T-helper 22 cell (primary cell): ENCODE data around the gene MAPRE2.
"Not testable (repeated sequence)": the region's sequence is repeated elsewhere in the genome, so short reads cannot be mapped to it uniquely, and the experiment has no call there.

ENCODE experiments used
- DNase-seq: peaks from one replicate; pipeline ENCODE4 v3.0.0-alpha.2; 2020; ENCODE audit warnings: low read depth

Gene MAPRE2

DNA sequence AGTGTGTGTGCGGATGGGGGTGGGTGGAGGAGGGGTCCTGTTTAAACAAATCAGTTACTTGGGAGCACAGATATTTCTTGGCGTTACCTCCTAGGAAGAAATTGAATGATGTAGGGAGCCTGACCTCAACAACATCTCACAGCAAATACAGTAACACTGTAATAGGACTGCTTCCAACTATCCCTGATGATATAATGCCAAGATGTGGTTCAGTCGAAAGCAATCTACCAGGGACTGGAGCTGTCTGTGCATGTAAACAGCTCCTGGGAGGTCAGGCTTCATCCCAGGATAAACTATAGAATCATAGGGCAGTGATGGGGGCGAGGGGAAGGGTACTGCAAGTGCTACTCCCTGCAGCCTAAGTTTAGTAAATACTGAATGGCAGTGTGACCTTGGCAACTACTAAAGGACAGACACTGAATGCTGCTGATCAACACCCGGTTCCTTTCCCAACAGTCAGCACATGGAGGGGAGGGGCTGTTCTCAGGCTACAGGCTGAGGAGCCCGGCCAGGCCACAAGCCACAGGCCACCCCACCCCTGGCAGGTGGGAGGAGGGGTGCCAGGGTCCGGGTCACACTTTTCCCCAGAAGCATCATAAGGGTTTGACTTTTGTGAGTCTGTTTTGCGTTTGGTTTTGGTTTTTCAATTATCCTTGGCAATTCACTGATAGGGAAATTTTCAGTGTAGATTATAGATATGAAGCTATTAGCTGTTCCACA is 114.3 kb downstream of the MAPRE2 start:
- DNase-seq, result no peak

DNA sequence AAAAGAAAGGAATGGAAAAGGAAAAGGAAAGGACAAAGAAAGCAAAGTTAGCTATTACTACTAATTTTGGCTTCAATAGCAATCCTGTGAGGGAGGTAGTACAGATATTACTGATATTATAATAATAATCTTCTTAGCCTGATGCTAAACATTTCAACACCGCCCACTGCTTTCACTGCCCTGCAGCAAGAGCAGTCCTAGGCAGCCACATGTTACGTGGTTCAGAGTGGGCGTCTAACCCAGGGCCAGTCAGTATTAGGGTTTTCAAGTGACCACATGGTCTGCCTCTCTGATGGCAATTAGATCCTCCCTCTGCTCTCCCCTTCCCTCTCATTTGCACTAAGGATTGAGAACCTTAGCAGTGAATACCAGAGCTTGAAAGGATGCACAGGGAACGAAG is 116.0 kb downstream of the MAPRE2 start:
- no peak for DNase-seq

DNA sequence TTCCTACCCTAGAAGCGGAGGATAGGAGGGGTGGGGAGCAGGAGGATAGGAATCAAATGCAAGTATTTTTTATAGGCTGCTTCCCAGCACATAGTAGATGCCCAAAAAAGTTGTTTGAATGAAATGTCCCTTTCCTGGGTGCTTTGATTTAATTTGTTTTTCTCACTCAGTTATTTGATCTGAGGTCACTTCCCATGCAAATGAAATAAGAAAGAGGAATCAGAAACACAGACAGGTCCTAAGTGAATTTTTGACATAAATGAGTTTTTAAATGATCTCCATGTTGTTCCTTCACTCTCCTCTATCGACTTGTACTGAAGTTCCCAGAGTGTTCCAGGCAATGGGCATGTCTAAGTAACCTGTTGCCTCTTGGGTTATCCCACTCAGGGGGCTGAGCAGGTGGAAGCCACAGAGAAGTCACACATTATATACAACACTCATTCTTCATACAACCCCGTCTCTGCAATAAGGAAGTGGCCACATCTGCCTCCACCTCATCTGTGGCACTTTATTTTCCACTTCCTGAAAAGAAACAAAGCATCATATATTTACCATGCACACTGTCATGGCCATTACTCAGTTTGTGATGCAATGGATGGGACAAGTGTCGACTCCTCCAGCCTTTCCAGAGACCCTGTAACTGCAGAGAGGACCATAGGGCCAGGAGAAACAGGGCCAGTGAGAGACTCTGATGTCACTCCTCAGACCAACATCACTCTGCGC is 117.7 kb downstream of the MAPRE2 start:
- DNase-seq, result no peak

DNA sequence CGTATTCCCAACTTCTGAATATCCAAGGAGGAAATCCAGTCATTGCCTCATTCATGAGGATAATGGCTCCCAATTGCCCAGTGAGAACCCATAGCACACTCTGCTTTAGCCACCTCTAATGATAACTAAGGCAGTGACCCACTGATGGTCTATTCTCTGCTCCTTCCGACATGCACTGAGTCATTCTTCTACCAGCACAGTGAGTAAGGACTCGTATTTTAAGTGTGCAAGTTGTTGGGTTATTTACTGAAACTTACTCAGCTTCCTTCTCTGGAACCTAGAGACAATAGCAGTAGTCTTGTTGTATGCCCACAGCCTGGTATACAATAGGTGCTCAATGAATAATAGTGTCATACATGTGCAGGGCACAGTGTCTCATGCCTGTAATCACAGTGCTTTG is 118.6 kb downstream of the MAPRE2 start:
- DNase-seq, result no peak

DNA sequence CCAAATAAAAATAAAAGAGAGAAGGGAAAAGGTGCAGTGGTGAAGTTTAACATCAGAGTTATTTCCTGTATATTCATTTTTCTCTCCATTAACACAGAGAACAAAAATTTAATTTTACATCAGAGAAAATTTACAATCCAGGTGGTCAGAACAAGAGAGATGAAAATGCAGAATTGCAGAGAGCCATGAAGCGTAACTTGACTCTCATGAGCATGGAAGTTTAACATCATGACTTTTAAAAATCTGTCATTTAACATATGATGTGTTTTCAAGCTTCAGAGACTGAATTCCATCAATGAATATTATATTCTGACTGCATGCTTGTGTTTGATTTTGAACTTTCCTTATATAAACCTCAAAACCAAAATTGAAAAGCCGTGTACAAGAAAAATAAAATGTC is 120.3 kb downstream of the MAPRE2 start:
- DNase-seq, result no peak

DNA sequence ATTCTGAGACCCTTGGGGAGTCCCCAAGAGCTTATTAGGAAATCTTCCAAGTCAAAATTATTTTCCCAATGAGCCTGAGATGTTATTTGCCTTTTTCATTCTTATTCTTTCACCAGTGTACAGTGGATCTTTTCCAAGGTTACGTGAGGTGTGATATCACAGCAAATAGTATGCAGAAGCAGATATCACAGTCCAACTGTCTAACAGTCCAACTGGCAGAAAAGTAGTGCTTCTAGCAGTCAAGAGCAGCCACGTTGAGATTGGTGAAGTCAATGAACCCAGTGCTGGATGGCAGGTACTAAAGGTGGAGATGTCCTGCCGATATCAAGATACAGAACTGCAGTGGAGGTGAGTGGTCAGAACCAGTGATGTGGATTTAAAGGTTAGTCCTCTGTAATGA is 120.7 kb downstream of the MAPRE2 start:
- no peak for DNase-seq

DNA sequence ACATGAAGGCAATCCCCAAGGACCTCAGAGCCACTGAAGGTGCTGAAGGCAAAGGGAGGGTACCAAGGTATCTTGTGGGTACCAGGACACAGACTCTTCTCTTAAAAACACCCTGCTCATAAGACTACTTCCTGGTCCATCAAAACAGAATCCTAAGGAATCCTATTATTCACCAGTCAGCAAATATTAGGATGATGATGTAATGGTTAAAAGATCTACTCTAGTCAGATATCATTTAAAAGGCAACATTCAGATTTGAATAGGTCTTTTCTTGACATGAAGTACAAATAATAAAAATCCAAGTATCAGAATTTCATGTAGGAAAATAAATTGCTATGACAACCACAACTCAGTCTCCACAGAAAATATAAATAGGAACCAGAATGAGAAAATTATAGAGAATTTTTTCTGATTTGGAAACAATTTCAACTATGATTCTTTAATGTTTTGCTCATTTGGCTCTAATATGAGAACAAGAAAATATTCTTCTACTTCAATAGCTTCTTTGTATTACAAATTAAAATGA is 121.9 kb downstream of the MAPRE2 start:
- DNase-seq, result no peak

DNA sequence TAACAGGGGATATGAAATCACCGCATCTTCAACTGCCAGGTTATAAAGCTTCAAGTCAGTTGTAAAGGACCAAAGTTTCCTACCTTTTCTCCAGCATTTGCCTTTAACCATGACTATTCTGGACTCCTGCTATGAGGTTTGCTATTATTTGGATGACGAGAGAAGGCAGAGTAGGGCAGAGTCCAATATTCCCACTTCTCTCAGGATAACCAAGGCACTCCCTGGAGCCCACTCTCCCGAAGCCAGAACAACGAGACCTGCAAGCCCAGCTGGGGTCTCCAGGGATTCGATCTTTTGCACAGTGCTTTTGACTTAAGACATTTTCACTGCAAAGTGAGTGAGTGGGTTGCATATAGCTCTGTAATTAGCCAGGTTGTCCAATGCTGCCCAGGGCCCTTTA is 122.5 kb downstream of the MAPRE2 start:
- no peak for DNase-seq

DNA sequence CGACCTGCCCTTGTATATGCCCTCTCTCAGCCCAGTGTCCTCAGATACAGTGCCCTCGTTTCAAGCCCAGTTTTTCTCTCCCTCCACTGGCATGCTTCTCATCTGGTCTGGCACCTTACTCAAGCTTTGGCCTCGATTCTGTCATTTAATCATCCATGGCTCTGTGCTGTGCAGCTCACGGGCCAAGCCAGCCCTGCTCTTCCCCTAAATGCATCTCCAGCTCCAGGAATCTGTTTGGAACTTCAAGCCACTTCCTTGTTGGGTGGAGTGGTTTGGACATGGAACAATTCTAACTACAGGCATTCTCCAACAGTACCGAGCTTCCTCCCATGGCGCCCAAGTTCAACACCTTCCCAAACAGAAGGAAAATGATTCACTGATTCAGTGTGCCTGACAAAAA is 122.9 kb downstream of the MAPRE2 start:
- DNase-seq, result no peak

DNA sequence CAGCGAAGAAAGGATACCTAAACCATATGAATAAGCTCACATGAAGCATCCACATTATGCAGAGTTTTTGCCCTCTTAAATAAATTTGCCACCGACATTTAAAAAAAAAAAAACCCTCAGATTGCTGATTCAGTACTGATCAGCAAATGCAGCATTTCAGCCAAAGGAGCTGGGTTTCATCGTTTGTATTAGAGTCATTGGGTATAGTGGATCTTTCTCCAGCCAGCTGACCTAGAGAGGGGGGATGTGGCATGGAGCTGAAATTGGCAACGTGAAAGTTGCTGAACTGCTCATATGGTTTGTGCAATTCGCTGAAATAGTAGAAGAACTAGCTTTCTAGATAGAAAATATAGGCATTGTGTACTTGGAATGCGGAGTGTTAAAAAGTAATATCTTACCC is 126.1 kb downstream of the MAPRE2 start:
- no peak for DNase-seq

DNA sequence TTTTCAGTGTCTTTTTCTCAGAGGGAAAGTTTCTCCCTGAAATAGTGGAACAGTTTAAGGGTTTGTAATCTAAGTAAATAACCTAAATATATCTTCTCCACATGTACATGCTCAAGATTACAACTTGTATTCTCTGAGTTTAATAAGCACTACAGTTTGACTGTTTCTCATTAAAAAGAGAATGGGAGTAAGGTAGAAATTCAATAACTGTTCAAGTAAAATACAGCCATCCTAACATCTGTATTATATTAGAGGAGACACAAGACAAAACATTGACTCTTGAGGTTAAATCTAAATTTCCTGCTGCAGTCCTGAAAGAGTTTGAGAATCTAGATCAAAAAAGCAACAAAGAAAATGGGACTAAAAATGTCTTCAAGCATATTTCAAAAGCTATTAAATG is 126.6 kb downstream of the MAPRE2 start:
- DNase-seq, result no peak

DNA sequence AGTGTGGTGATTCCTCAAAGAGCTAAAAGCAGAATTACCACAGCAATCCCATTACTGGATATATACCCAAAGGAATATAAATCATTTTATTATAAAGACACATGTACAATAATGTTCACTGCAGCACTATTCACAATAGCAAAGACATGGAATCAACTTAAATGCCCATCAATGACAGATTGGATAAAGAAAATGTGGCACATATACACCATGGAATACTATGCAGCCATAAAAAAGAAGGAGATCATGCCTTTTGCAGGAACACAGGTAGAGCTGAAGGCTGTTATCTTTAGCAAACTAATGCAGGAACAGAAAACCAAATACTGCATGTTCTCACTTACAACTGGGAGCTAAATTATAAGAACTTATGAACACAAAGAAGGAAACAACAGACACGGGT is 129.1 kb downstream of the MAPRE2 start:
- not testable (repeated sequence) for DNase-seq

DNA sequence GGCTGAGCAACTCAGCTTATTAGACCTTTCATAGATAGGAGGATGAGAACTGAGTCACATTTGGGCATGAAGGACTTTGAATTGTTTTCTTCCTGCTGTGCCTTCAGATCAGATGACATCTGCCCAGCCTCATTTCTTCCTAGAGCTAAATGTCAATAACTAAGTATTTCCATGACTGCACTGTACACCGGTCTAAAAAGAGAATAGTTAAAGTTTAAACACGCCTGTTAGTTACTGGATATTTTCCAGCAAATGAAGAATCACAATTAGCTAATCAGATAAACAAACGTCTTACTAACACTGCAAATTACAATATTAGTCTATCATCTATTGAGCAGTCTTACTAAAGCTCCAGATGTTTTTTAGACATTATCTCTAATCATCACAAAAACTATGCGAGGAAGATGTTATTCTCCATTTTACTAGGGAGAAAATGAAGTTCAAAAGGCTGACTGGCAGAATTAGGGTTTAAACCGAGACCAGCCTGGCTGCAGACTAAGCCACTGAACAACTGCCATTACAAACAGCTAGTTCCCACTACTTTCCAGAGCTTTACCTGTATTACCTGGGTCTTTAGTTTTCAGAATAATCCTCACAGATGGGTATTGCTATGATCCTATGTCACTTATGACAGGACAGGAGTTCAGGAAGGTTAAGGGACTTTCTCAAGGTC is 130.2 kb downstream of the MAPRE2 start:
- no peak for DNase-seq

DNA sequence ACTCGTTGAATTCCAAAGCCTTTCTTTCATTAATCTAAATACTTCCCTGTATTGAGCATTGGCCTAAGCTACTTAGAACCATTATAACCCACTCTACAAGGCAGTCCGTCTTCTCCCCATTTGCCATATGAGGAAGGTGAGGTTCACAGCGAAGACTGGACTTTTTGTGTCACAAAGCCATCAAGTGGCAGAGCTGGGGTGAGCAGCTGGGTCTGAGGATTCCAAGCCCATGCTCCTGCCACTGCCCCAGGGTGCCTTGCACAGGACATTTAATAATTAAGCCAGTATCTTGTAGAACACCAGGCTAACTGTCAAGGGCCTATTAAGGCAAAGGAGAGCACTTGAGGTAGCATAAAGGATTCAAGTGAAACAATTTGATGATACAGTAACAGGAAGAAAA is 130.8 kb downstream of the MAPRE2 start:
- no peak for DNase-seq

DNA sequence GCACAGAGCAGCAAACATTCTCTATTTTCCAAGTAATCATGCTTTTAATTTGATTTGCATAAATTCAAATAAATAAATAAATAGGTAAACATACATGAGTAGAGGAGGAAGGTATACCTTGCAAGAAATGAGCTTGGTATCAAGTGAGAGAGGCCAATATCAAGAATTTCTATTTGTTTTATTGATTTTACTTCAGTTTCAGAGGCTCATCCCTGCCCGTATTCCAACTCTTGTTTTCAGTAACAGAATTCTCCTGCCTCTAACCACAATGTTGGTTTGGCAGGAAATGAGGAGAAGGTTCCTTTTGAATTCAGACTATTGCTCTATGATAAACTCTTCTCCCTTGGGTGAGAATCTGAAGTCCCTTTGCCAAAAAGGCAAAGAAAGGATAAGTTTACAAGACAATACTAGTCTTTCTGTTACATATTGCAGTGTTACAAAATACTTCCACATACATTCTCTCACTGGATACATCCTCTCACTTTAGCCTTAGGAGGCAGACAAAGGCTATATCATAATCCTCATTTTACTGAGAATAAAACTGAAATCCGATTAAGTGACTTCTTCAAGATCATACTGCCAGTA is 131.3 kb downstream of the MAPRE2 start:
- DNase-seq, result no peak

DNA sequence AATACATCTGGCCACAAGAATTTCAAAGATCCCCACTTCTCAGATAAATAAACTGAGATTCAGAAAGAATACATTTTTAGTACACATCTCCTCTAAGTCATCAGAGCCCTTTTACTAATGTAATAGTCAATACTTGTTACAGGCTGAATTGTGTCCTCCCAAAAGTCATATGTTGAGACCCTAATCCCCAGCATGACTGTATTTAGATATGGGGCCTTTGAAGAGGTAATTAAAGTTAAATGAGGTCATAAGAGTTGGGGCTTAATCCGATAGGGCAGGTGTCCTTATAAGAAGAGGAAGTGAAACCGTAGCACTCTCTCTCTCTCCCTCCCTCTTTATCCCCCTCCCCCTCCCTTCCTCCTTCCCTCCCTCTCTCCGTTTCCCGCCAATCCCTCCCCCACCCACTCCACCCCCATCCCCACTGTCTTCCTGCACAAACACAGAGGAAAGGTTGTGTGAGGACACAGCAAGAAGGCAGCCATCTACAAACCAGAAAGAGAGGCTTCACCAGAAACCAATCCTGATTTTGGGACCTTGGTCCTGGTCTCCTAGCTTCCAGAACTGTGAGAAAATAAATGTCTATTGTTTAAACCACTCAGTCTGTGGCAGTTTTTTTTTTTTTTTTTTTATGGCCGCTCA is 133.0 kb downstream of the MAPRE2 start:
- DNase-seq, result no peak

DNA sequence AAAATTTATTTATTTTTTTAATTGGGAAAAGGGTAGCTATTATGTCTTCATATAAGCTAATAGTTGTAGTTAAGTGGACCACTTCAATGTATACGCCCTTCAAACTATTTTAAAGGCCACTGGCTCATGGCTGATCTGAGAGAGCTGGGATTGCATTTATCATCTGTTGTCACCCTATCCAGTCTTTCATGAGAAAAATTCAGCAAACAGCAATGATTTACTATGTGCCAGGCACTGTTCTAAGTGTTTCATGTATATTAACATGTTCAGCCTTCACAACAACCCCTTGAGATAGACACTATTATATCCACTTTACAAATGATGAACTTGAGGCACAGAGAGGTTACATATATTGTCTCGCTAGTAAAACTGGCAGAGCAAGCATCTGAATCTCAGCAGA is 133.5 kb downstream of the MAPRE2 start:
- DNase-seq, result no peak

DNA sequence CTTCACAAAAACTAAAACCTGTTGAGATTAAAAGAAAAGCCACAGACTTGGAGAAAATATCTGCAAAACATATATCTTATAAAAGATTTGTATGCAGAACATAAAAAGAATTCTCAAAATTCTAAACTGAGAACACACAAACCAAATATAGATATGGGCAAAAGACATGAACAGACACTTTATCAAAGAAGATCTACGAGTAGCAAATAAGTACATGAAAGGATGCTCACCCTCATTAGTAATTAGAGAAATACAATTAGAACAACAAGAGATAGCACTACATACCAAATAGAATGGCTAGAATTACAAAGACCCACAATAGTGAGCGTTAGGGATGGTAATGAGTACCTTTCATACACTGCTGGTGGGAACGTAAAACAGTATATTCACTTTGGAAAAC is 135.7 kb downstream of the MAPRE2 start:
- no peak for DNase-seq

DNA sequence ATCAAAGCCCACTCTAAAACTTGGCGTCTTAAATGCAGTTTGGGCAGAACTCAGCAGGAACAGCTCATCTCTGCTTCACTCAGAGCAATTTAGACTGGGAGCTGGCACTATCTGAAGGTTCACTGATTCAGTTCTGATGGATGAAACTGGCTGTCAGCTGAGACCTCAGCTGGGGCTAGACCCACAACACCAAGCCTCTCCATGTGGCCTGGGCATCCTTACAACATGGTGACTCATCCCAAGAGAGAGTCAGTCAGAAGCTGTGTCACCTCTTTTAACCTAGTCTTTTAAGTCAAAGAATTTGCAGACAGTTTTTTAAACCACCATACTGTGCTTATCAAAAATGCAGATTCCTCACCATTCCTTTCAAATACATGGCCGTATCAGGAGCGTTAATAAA is 137.0 kb downstream of the MAPRE2 start:
- DNase-seq, result no peak

DNA sequence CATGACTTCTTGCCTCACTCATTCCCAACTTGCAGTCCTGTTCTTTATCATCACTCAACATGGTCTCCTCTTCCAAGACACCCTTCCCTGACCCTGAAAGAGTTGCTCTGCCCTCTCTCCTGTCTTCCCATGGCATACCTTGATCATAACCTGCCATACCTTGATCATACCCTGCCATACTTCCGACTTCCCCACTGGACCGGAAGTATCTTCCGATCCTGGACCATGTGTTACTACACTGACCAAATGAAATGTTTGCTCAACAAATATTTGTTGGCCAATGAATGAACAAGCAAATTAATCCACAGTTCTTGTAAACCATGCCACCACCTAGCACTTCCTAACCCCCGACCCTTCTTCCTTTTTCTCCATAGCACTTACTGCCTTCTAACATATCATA is 138.7 kb downstream of the MAPRE2 start:
- no peak for DNase-seq

DNA sequence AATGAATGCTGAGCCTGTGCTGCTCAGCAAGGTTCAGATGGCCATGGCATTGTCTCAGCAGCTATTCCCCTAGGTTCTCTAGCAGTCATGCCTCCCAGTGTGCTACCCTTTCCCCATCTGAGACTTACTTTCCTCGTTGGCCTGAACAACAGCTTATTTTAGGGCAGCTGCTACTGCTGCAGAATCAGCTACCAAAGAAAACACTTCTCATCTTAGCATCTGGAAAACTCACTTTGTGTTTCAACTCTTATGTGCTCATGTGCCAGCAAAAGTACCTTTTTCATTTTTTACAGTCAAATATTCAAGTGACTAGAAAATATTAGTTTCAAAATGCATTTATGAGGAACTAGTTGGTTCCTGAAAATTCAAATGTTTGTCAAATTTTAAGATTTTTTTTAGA is 139.2 kb downstream of the MAPRE2 start:
- DNase-seq, result no peak

DNA sequence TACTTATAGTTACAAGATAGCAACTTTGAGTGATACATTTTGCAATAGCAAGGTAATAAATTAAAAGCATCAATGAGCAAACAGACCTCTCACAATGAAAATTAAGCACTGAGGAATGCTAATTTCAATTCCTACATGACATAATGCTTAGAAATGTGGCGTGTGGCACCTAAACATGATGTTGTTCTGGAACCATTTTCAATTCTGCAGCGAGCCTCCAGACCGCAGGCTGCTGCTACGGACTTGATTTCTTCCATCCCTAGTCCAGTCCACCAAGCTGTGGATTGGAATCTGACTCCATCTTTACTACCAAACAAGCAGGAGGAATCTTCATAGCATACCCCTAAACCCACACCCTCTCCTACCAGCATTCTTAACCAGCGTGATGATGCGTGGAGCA is 140.9 kb downstream of the MAPRE2 start:
- no peak for DNase-seq
